Globus pallidus (tissue), 1 donor: ENCODE data around the gene HPGDS.
"Not testable (repeated sequence)": the region's sequence is repeated elsewhere in the genome, so short reads cannot be mapped to it uniquely, and the experiment has no call there.

ENCODE experiments used
- DNase-seq: peaks from one replicate; pipeline ENCODE4 v3.0.0-alpha.2; 2015; ENCODE audit warnings: low spot score

Gene HPGDS

DNA sequence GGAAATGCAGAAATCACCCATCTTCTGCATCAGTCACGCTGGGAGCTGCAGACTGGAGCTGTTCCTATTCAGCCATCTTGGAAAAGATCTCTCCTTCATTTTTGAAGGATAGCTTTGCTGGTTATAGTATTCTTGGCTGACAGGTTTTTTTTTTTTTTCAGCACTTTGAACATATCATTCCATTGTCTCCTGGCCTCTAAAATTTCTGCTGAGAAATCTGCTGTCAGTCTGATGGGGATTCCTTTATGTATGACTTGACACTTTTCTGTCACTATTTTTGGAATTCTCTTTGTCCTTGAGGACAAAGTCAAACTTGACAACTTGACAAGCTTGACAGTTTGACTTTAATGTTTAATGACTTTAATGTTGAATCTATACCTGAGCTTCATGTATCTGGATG, 16.8 kb downstream of the HPGDS start:
- no peak for DNase-seq

DNA sequence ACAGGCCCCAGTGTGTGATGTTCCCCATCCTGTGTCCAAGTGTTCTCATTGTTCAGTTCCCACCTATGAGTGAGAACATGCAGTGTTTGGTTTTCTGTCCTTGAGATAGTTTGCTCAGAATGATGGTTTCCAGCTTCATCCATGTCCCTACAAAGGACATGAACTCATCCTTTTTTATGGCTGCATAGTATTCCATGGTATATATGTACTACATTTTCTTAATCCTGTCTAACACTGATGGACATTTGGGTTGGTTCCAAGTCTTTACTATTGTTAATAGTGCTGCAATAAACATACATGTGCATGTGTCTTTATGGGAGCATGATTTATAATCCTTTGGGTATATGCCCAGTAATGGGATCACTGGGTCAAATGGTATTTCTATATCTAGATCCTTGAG, 22.7 kb downstream of the HPGDS start:
- DNase-seq, result not testable (repeated sequence)

GRCh38 chr4:94307231-94307871, 35.3 kb downstream of the HPGDS start:
- no peak for DNase-seq

GRCh38 chr4:94306713-94307112, 35.9 kb downstream of the HPGDS start:
- no peak for DNase-seq

- no peak for DNase-seq
These were observed 37.0 kb downstream of the HPGDS start for GRCh38 chr4:94305466-94306225.

GRCh38 chr4:94304365-94304971, 38.2 kb downstream of the HPGDS start:
- peak; percentile 8 for DNase-seq

DNA sequence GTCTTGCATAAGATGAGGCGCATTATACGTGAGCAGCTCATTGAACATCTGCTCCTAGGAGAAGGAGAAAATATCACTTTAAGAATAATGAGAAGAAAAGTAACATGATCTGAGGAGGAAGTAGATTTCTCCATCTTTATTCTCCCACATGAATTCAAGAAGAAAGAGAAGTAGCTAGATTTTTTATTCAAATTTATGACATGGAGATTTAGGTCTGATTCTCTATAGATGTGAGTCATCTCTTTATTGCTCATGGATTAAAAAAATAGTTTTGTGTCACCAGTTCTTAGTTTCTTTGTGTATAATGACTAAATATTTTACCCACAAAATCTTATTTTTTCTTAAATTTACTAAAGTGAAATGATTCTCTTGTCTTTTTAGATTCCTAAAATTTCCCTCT, 40.4 kb downstream of the HPGDS start:
- DNase-seq, result no peak

DNA sequence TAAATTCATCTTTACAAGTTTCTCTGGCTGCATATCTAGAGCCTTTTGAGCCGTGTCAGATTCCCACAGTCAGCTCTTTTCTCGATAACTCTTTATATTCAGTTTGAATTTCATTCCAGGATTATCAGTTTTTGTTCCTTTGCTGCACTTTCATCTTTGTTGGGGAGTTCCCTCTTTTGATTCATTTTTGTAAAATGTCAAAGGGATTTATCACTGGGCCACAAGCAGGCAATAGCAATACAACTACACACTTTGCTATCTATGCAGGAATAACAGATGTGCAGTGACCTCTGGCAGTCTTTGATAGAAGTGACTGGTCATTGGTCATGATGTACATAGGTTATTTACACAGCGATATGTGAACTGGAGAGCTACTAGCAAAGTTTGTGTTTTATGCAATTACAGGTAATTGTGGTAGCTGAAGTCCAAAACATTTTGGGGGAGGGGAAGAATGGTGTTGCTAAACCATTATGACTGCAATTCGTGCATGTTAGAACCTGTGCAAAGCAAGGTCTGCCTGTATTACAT, 43.8 kb downstream of the HPGDS start:
- DNase-seq, result no peak

GRCh38 chr4:94295473-94295872, 47.2 kb downstream of the HPGDS start:
- DNase-seq, result not testable (repeated sequence)

DNA sequence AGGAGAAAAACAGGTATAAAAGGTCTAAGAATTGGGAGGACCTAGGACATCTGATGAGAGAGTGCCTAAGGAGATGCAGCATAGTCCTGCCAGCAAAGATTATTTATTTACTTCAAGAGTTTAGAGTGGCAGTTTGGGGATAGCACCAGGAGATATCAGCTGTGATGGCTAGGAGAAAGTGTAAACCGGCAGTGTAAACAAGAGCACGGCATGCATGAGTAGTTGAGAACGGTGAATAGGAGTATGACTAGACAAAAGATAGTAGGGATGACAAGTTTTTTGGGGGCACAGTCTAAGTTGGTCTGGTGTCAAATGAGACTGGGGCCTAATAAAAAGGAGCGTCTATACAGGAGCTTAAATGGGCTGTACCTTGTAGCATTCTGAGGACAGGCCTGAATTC, 48.7 kb downstream of the HPGDS start:
- DNase-seq, result not testable (repeated sequence)

- no peak for DNase-seq
These were observed 52.4 kb downstream of the HPGDS start for GRCh38 chr4:94290245-94290644.

DNA sequence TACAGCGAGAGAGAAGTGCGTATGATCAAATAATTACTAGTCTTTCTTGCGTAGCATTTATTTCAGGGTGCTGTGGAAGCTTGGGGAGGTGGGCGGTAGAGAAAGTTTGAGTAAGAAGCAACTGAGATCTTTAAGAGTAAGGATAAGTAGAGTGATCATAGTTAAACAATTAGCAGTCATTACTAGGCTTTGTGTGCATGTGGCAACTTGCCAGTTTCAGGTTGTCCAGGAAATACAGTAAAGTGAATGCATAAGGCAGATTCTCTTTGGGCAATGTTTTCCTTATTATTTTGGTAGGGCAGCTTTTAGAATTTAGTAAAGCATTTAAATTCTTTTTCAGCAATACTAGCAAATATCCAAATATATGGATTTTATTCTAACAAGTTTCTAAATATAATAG, 57.0 kb downstream of the HPGDS start:
- no peak for DNase-seq

DNA sequence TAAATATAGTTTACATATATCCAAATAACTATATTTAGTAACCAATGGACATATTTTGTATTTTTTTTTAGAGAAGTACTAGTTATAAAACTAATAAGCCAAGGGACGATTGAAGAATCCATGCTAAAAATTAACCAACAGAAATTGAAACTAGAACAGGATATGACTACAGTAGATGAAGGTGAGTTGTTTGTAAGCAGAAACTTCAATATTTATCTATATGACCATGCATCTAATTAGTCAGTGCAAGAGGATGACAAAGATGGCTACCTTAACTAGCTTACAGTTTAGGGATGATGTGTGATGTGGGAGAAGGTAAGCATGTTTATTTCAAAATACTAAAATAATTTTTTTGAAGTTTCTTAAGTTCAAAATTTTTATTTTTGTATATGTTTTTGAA, 57.7 kb downstream of the HPGDS start:
- DNase-seq, result no peak

DNA sequence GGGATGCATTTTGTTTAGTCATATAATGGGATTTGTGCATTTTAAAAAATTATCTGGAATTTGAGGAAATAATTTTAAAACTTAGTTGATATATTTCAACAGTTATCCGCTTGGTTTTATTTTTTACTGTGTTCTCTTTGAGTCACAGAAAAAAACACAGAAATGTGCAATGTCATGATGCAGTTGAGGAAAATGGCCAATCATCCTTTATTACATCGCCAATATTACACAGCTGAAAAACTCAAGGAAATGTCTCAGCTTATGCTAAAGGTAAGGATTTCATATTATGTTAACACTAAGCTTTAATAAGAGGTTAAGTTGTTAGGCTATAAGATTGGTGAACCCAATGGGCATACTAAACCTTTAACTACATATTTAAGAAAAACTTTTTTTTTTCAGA, 63.9 kb downstream of the HPGDS start:
- DNase-seq, result no peak

DNA sequence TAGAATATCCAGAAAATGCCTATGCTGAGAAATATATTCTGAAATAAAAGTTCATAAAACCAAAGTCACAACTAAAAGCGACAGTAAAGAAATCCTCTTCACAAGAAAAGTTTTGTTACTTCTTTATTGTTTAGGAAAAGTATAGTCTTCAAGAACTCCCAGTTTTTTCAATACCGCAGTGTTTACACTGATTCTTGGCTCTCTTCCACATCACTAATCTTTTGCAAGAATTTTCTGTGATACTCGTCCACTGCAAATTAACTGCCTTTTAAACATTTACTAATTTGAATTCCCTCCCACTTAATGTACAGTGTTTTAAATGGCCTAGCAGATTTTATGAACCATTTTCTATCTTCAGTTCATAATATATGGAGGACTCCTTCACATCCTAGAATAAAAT, 65.1 kb downstream of the HPGDS start:
- no peak for DNase-seq

- no peak for DNase-seq
These were observed 66.4 kb downstream of the HPGDS start for GRCh38 chr4:94276204-94276603.

DNA sequence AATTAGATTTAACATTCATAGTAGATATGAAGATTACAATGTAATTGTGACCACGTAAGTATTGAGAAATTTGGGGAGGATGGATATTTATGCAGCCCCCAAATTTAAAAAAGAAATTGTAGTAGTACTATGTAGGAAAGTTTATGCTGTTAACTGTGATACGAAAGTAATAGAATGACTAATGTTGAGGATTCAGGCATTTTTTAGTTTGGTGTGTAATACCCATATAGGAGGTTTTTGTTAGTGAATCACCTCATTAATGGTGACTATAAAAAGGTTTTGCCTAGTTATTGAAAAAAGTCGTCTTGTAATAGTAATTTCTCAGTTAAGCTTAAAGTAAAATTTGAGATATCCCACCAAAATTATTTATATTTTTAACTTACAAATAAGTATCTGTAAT, 67.7 kb downstream of the HPGDS start:
- no peak for DNase-seq

DNA sequence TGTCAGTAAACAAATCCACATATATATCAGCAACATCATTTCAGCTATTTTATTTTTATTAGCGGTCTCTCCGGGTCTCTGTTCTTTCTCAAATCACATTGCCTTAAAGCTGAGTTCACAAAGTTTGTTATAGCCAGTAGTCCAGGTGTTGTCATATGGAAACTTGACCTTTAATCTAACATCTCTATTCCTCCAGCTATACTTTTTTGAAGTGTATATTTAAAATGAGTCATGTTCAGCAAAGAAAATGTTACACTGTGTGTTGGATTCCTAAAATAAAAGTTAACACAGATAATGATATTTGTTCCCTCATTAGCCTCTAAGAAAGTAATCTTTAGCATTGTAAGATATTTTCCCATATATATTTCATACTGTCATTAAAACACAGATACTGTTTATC, 71.4 kb downstream of the HPGDS start:
- DNase-seq, result no peak

GRCh38 chr4:94267037-94267436, 75.6 kb downstream of the HPGDS start:
- no peak for DNase-seq

DNA sequence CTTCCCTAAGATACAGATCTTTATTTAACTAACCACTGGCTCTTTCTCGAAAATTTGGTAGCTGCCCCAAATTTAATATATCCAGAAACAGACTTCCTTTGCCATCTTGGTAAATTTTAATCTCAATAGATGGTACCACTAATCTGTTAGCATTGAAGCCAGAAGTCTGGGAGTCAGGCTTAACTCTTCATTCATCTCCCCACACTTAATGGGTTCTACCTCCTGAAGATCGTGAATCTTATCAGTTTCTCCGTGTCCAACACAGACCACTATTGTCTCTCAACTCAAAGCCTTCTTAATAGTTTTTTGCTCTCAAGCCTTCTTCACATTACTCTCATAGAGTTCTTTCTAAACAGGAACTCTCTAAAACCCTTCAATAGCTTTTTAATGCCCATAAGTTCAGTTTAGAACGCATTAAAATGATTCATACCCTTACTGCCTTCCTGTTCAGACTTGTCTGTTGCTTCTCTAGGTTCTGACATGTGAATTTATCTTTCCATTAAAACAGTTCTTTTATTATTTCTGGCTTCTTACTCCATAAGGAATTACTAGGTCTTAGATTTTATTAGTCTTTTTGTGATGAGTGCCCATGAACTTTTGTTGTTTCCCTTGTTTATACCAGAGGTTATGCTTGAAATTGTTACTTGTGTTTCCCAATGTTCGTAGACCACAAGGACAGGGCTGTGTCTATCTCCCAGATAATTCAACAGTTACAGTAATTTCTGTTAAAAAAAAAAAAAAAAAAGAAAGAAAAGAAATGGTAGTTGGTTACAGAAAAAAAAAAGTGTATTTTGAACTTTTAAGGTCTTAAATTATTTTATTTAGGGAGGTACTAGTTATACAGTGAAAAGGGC, 80.2 kb downstream of the HPGDS start:
- no peak for DNase-seq

- no peak for DNase-seq
These were observed 85.8 kb downstream of the HPGDS start for GRCh38 chr4:94256828-94257227.

GRCh38 chr4:94256144-94256783, 86.4 kb downstream of the HPGDS start:
- DNase-seq, result no peak
